AG10803 (cell line): Measurements from ENCODE around the gene KLK8.
"Not testable (repeated sequence)": the region's sequence is repeated elsewhere in the genome, so short reads cannot be mapped to it uniquely, and the experiment has no call there.

ENCODE experiments used
- DNase-seq: peaks from one replicate; pipeline ENCODE4 v3.0.0; 2010; ENCODE audit warnings: low read depth
- H3K4me3 ChIP-seq: 2 replicates; pipeline ENCODE4 v1.5.1; 2011; ENCODE audit warnings: mild to moderate bottlenecking, low read length, control low read depth
- TF ChIP-seq, protein P1 (sequence below): conservative IDR thresholded peaks from 2 replicates; pipeline ENCODE4 v1.5.1; 2011; ENCODE audit warnings: mild to moderate bottlenecking, low read length, control low read depth, inconsistent platforms

KLK8 gene

DNA sequence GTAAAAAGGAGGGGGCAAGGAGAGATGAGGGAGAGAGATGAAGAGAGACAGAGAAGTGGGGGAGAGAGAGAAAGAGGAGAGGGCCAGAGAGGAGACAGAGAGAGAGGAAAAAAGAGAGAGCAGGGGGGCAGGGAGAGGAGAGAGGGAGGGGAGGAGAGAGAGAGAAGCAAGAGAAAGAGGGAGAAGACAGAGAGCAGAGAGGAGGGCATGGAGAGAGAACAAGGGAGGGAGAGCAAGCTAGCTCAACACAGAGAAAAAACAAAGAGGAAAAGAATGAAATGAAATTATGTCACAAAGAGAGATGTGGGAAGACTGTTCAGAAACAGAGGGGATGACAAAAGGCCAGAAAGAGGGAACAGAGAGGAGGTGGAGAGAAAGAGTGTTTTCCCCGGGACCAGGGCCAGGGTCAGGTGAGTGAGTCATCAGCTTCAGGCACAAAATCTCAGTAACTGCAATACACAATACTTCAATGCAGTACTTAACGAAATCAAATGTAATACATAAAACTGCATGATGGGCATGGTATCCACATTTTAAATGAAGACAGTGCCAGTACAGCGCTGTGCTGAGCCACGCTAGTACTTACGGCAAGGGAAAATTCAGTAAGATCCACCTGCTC, 22.5 kb downstream of the KLK8 start:
- no peak overlapping the region for H3K4me3 ChIP-seq
- DNase-seq = no peak
- TF ChIP-seq, protein P1, sequence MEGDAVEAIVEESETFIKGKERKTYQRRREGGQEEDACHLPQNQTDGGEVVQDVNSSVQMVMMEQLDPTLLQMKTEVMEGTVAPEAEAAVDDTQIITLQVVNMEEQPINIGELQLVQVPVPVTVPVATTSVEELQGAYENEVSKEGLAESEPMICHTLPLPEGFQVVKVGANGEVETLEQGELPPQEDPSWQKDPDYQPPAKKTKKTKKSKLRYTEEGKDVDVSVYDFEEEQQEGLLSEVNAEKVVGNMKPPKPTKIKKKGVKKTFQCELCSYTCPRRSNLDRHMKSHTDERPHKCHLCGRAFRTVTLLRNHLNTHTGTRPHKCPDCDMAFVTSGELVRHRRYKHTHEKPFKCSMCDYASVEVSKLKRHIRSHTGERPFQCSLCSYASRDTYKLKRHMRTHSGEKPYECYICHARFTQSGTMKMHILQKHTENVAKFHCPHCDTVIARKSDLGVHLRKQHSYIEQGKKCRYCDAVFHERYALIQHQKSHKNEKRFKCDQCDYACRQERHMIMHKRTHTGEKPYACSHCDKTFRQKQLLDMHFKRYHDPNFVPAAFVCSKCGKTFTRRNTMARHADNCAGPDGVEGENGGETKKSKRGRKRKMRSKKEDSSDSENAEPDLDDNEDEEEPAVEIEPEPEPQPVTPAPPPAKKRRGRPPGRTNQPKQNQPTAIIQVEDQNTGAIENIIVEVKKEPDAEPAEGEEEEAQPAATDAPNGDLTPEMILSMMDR = no peak

DNA sequence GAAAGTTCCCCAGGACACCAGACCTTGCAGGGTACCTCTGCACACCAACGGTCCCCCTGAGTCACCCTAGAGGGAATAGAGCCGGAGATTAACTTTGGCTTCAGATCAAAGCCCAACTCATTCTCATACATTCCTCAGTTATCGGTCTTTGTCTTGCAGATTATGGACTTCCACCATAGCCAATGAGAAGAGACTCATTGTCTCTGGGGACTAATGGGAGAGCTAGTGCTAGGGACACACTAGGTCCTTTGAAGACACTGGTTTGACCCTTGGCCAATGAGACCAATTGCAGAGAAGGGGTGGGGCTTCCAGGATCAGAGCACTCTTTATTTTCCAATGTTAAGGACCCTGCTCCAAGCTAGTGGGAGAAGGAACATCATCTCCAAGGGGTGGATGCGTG, 23.8 kb downstream of the KLK8 start:
- DNase-seq = no peak
- TF ChIP-seq, protein P1 = no peak
- no peak overlapping the region for H3K4me3 ChIP-seq

DNA sequence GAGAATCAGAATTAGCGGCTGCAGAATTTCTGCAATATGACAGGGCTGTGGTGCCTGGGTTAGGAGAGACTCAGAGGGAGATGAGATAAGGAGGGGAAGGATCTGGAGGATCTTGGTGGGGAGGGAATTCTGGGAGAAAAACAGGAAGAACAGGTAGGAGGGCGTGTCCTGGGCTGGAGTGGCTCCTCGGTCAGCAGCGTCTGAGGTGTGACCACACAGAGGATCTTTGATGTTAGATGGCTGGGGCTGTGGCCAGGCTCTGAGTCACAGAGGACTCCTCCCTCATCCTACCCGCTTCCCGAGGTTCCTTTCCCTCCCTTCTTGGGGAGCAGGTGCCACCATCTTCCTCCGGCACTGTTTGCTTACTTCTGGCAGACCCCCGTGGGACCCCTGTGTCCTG, 25.6 kb downstream of the KLK8 start:
- TF ChIP-seq, protein P1 = no peak
- no peak overlapping the region for H3K4me3 ChIP-seq
- no peak for DNase-seq

GRCh38 chr19:50974702-50975556, 26.5 kb downstream of the KLK8 start:
- DNase-seq = no peak
- TF ChIP-seq, protein P1 = no peak

DNA sequence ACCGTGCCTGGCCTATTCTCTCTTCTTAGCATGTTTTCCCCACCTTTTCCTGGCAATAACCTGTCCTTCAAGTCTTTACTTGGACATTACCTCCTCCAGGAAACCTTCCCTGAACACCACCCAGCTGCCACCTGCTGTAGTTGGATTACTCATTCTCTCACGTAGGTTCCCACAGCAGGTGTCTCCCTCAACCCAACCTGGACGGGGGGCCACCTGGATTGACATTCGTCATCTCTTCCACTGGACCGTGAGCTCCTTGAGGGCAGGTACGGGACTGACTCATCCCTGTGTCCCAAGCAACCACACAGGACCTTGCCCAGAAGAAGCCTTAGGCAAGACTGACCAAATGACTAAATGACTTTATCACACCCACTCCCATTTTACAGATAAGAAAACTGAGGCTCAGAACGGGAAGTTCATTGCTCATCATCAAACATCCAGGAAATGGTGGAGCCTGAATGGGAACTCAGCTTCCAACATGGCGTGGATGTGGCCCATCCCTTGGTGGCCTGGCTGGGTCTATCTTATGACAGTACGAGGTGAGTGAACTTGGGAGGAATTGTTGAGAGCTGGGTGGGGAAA, 28.5 kb downstream of the KLK8 start:
- TF ChIP-seq, protein P1 = no peak
- H3K4me3 ChIP-seq = no peak overlapping the region
- no peak for DNase-seq

More at GRCh38 chr19:50974702-50975556, 26.5 kb downstream of the KLK8 start:
- H3K4me3 ChIP-seq = no peak overlapping the region

DNA sequence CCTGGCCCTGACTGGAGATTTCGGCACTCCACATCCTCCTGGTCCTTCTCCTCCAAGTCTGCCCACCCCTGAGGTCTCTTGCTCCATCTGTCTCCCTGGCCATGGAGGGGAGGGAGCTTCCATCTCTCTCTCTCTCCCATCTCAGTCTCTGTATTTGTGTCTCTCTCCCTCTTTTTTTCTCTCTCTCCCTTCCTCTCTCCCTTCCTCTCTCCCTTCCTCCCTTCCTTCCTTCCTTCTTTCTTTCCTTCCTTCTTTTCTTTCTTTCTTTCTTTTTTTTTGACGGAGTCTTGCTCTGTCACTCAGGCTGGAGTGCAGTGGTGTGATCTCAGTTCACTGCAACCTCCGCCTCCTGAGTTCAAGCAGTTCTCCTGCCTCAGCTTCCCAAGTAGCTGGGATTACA, 31.6 kb downstream of the KLK8 start:
- not testable (repeated sequence) for DNase-seq, H3K4me3 ChIP-seq

DNA sequence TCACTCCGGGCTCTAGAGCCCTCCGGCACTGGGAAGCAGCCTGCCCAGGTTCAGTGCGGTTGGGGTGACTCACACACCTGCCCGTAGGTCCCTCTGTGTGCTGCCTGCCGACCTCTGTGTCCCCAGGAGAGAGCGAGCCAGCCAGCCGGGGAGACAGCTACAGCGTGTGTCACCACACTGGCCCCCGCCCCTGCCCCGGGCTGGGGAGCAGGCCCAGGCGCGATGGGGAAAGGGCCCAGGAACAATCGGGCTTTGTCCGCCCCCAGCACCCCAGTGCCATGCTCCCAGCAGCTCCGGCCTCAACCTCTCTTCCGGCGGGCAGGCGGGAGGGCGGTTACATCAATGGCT, 32.0 kb downstream of the KLK8 start, which contains the start of gene KLK6:
Gene KLK6 (minus strand): TSS at position 179 of the 348 bp plus-strand sequence. CDS start 1,487 bp downstream, outside the sequence.
- TF ChIP-seq, protein P1 = no peak
- H3K4me3 ChIP-seq = no peak within 1 kb of the TSS
- DNase-seq = no peak
